Measurements from ENCODE around the gene CLCF1. TPM values are rescaled to one million over a fixed set of nuclear protein-coding genes. Genes with fewer than 3 reads are reported as not detected.

Gene CLCF1
- total and polyA plus RNA-seq, 10 of the 15 experiments (the other 5 are each of a cell fraction or from before 2014, with no cell fraction given) = 0.16 to 2.1 (median 0.63) TPM; not detected in 1

- TF ChIP-seq ZSCAN29 (IDR thresholded peaks at IDR 0.05) = no peak
- no peak for TF ChIP-seq CBX3 (IDR thresholded peaks at IDR 0.05; ENCODE audit: borderline replicate concordance, low read depth)
- TF ChIP-seq, protein P1, sequence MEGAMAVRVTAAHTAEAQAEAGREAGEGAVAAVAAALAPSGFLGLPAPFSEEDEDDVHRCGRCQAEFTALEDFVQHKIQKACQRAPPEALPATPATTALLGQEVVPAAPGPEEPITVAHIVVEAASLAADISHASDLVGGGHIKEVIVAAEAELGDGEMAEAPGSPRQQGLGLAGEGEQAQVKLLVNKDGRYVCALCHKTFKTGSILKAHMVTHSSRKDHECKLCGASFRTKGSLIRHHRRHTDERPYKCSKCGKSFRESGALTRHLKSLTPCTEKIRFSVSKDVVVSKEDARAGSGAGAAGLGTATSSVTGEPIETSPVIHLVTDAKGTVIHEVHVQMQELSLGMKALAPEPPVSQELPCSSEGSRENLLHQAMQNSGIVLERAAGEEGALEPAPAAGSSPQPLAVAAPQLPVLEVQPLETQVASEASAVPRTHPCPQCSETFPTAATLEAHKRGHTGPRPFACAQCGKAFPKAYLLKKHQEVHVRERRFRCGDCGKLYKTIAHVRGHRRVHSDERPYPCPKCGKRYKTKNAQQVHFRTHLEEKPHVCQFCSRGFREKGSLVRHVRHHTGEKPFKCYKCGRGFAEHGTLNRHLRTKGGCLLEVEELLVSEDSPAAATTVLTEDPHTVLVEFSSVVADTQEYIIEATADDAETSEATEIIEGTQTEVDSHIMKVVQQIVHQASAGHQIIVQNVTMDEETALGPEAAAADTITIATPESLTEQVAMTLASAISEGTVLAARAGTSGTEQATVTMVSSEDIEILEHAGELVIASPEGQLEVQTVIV (IDR thresholded peaks at IDR 0.05; ENCODE audit: borderline replicate concordance, partially characterized antibody) = no peak
- TF ChIP-seq SMC3 (IDR thresholded peaks at IDR 0.05; ENCODE audit: borderline replicate concordance, low read length) = no peak
- TF ChIP-seq, protein P2, sequence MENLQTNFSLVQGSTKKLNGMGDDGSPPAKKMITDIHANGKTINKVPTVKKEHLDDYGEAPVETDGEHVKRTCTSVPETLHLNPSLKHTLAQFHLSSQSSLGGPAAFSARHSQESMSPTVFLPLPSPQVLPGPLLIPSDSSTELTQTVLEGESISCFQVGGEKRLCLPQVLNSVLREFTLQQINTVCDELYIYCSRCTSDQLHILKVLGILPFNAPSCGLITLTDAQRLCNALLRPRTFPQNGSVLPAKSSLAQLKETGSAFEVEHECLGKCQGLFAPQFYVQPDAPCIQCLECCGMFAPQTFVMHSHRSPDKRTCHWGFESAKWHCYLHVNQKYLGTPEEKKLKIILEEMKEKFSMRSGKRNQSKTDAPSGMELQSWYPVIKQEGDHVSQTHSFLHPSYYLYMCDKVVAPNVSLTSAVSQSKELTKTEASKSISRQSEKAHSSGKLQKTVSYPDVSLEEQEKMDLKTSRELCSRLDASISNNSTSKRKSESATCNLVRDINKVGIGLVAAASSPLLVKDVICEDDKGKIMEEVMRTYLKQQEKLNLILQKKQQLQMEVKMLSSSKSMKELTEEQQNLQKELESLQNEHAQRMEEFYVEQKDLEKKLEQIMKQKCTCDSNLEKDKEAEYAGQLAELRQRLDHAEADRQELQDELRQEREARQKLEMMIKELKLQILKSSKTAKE (IDR thresholded peaks at IDR 0.05; ENCODE audit: low read depth, poor library complexity, severe bottlenecking) = peak; percentile 7
- no peak for TF ChIP-seq PBX3 (IDR thresholded peaks at IDR 0.05; ENCODE audit: insufficient replicate concordance, low read depth, low read length)
- TF ChIP-seq CUX1 (IDR thresholded peaks at IDR 0.05; ENCODE audit: insufficient replicate concordance, low read depth, low read length) = no peak
- no peak for TF ChIP-seq SREBF1 (IDR thresholded peaks at IDR 0.05; ENCODE audit: low read length)
- no peak for TF ChIP-seq CHD4 (IDR thresholded peaks at IDR 0.05)
- no peak for TF ChIP-seq CHD2 (IDR thresholded peaks at IDR 0.05; ENCODE audit: borderline replicate concordance, low read depth, low read length)
- no peak for TF ChIP-seq IRF3 (IDR thresholded peaks at IDR 0.05)
- TF ChIP-seq FOXK2 (IDR thresholded peaks at IDR 0.05) = no peak
- TF ChIP-seq EED (IDR thresholded peaks at IDR 0.05; ENCODE audit: low read depth) = 0 out of 2 replicates have a peak, but pooled peaks have one; percentile 32
- TF ChIP-seq RAD51 (IDR thresholded peaks at IDR 0.05) = peak; percentile 34; the same call in 1 of the 2 replicates
- no peak for TF ChIP-seq ETV6 (conservative IDR thresholded peaks at IDR 0.05 in 1 of 2, IDR thresholded peaks at IDR 0.05 in 1 of 2; ENCODE audit: borderline replicate concordance in 1 of 2, low read depth in 1 of 2)
Observed at GRCh38 chr11:67354075-67355022, 19.0 kb downstream of the CLCF1 start (continued).
